Activated CD4-positive, alpha-beta T cell treated with anti-CD3 and anti-CD28 coated beads for 36 hours (primary cell): ENCODE data around the gene TMC4. TPM values are rescaled to one million over a fixed set of nuclear protein-coding genes. Genes with fewer than 3 reads are reported as not detected.

Experiments used
- ATAC-seq: fragments of 200-7000 bp; cut with Tn5 transposase; one replicate; pipeline ENCODE4 v1.10.0; 2021; ENCODE audit warnings: mild to moderate bottlenecking, moderate library complexity
- CTCF ChIA-PET: fragments of 350-600 bp; sonication (Branson Sonifier 250); formaldehyde crosslinking; loops from one replicate; lab custom pipeline; 2021; ENCODE audit warnings: antibody characterized with exemption; lab: Charles Lee
- POLR2A ChIA-PET: fragments of 350-600 bp; sonication (Branson Sonifier 250); formaldehyde crosslinking; loops from one replicate; lab custom pipeline; 2021; ENCODE audit warnings: antibody characterized with exemption, inconsistent platforms; lab: Charles Lee
- DNase-seq: peaks from one replicate; pipeline ENCODE4 v3.0.0-alpha.2; 2020
- H3K27ac Mint-ChIP-seq: one replicate; pipeline ENCODE4 v1.8.0; 2021; ENCODE audit warnings: mixed read lengths
- H3K27me3 Mint-ChIP-seq: one replicate; pipeline ENCODE4 v1.8.0; 2021; ENCODE audit warnings: mixed read lengths
- H3K36me3 Mint-ChIP-seq: one replicate; pipeline ENCODE4 v1.8.0; 2021; ENCODE audit warnings: low read depth, mixed read lengths
- H3K4me1 Mint-ChIP-seq: one replicate; pipeline ENCODE4 v1.8.0; 2021; ENCODE audit warnings: mixed read lengths
- H3K4me3 Mint-ChIP-seq: one replicate; pipeline ENCODE4 v1.8.0; 2021; ENCODE audit warnings: mild to moderate bottlenecking, moderate library complexity, mixed read lengths
- H3K9me3 Mint-ChIP-seq: one replicate; pipeline ENCODE4 v1.8.0; 2021; ENCODE audit warnings: low read depth, mixed read lengths
- intact Hi-C, 2 experiments: fragments of 100-400 bp; cut with DNase I in 1 of 2; cut with micrococcal nuclease in 1 of 2; formaldehyde crosslinking; loops; one replicate each; pipeline versions ENCODE4 v1.14.2 to v1.15.1; 2022 to 2024; cut with DNase I, micrococcal nuclease
- total RNA-seq, 2 experiments: library from RNA; stranded (reverse); gene quantifications; one replicate each; pipeline ENCODE4 v1.2.3, GENCODE V29; 2021

TMC4 gene
- total RNA-seq, 2 experiments from 2014 or later = 0.39 to 0.55 TPM

DNA sequence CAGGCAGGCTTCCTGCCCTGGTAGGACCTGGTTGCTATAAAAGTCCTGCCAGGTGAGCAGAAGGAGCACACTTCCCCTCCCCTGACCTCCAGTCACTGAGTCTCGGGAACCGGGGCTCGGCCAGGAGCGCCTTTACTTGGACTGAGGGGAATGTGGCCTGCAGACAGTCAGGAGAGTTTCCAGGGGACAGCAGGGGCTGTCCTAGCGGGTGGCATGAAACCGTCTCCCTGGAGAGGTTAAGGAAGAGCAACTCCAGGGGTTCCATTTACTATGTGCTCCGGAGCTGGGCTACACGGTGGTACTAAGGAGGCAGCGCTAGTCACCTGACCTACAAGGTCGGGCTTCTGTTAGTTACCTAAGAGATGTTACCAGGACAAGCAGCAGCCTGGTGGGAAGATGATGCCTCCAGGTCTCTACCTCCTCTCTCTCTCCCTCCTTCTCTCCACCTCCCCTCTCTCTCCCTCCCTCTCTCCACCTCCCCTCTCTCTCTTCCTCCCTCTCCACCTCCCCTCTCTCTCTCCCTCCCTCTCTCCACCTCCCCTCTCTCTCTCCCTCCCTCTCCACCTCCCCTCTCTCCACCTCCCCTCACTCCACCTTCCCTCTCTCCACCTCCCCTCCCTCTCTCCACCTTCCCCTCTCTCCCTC, 39.5 kb downstream of the TMC4 start:
- ATAC-seq (no peak), DNase-seq (no peak)
- ChIA-PET POLR2A (no interaction called here), CTCF (no interaction called here)
- Mint-ChIP-seq H3K36me3 (peaks cover 1% of the 10 kb centered on the region), H3K27ac (no peak overlapping the region), H3K4me3 (no peak overlapping the region), H3K9me3 (no peaks in the 10 kb centered on the region), H3K4me1 (peaks cover 16% of the 10 kb centered on the region), H3K27me3 (no peaks in the 10 kb centered on the region)
- intact Hi-C loops = no loop called here

- no peak for DNase-seq
- H3K36me3 Mint-ChIP-seq = peaks cover 14% of the 10 kb centered on the region
- intact Hi-C loops = no loop called here
- H3K27ac Mint-ChIP-seq = no peak overlapping the region
- H3K4me3 Mint-ChIP-seq = no peak overlapping the region
- H3K27me3 Mint-ChIP-seq = no peaks in the 10 kb centered on the region
- ChIA-PET POLR2A (no interaction called here), CTCF (no interaction called here)
- ATAC-seq = no peak
- no peaks in the 10 kb centered on the region for H3K9me3 Mint-ChIP-seq
- H3K4me1 Mint-ChIP-seq = peaks cover 5% of the 10 kb centered on the region
These were observed 43.4 kb downstream of the TMC4 start for GRCh38 chr19:54129617-54129996.

DNA sequence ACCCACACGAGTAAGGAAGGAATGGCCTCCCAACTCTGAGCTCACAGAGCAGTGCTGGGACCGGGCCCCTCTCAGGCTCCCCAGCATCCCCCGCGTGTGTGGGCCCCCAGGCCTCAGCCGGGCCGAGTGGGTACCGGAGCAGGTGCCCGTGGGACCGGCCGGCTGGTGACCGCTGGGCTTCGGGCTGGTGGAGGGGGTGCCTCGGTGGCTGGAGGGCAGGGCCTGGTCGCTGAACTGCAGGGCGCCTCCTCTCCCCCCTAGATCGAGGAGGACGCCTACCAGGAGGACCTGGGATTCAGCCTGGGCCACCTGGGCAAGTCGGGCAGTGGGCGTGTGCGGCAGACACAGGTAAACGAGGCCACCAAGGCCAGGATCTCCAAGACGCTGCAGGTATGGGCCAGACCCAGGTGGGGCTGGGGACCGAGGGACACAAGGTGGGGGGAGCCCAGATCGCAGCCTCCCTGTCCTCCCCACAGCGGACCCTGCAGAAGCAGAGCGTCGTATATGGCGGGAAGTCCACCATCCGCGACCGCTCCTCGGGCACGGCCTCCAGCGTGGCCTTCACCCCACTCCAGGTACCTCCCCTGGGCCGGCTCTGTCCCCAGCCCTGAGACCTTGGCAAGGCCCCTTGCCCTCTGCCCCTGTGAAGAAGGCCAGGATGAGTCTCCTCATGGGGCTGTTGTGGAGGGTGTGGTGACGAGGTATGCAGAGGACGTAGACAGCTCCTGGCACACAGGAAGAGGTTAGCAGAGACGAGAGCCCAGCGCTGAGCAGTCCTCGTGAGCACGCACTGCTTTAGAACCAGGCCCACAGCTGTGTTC, 44.0 kb downstream of the TMC4 start:
- Mint-ChIP-seq H3K27ac (no peak overlapping the region), H3K4me1 (no peaks in the 10 kb centered on the region), H3K27me3 (no peaks in the 10 kb centered on the region), H3K4me3 (no peak overlapping the region), H3K36me3 (peaks cover 19% of the 10 kb centered on the region), H3K9me3 (no peaks in the 10 kb centered on the region)
- ATAC-seq = no peak
- no peak for DNase-seq
- intact Hi-C loops = no loop called here
- CTCF ChIA-PET = no interaction called here
- POLR2A ChIA-PET = no interaction called here

DNA sequence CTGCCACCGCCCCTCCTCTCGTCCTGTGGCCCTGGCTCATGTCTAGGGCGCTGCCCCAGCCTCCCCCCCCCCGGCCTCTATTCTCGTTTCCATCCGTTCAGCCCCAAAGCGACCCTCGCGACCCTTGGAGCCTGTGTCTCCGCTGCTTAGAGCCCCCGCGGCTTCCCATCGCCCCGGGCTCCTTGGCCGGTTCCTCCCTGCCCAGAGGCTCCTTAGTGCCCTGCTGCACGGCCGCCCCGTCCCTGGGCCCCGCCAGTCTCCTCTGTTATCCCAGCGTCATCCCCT, 44.6 kb downstream of the TMC4 start:
- intact Hi-C loops = no loop called here
- POLR2A ChIA-PET = no interaction called here
- CTCF ChIA-PET = no interaction called here
- DNase-seq (no peak), ATAC-seq (no peak)
- no peaks in the 10 kb centered on the region for H3K27me3 Mint-ChIP-seq
- H3K9me3 Mint-ChIP-seq = no peaks in the 10 kb centered on the region
- H3K36me3 Mint-ChIP-seq = peaks cover 20% of the 10 kb centered on the region
- no peak overlapping the region for H3K27ac Mint-ChIP-seq
- no peaks in the 10 kb centered on the region for H3K4me1 Mint-ChIP-seq
- H3K4me3 Mint-ChIP-seq = no peak overlapping the region

GRCh38 chr19:54127688-54128440, 45.1 kb downstream of the TMC4 start:
- ChIA-PET POLR2A (no interaction called here), CTCF (no interaction called here)
- H3K27me3 Mint-ChIP-seq = no peaks in the 10 kb centered on the region

GRCh38 chr19:54125713-54126112, 47.2 kb downstream of the TMC4 start:
- H3K4me1 Mint-ChIP-seq = no peaks in the 10 kb centered on the region
- ChIA-PET POLR2A (no interaction called here), CTCF (no interaction called here)
- DNase-seq (no peak), ATAC-seq (no peak)
- no peak overlapping the region for H3K27ac Mint-ChIP-seq
- no peaks in the 10 kb centered on the region for H3K27me3 Mint-ChIP-seq
- H3K36me3 Mint-ChIP-seq = peaks cover 37% of the 10 kb centered on the region
- intact Hi-C loops = no loop called here
- H3K4me3 Mint-ChIP-seq = no peak overlapping the region
- no peaks in the 10 kb centered on the region for H3K9me3 Mint-ChIP-seq

More at GRCh38 chr19:54127688-54128440, 45.1 kb downstream of the TMC4 start:
- intact Hi-C loops = no loop called here
- ATAC-seq (no peak), DNase-seq (no peak)
- H3K9me3 Mint-ChIP-seq = no peaks in the 10 kb centered on the region
- H3K4me3 Mint-ChIP-seq = no peak overlapping the region
- H3K27ac Mint-ChIP-seq = no peak overlapping the region
- H3K36me3 Mint-ChIP-seq = peaks cover 22% of the 10 kb centered on the region
- H3K4me1 Mint-ChIP-seq = no peaks in the 10 kb centered on the region

GRCh38 chr19:54124393-54124792, 48.6 kb downstream of the TMC4 start:
- Mint-ChIP-seq H3K4me1 (no peaks in the 10 kb centered on the region), H3K36me3 (peaks cover 45% of the 10 kb centered on the region), H3K27me3 (no peaks in the 10 kb centered on the region), H3K4me3 (no peak overlapping the region), H3K9me3 (no peaks in the 10 kb centered on the region), H3K27ac (no peak overlapping the region)
- no peak for DNase-seq
- CTCF ChIA-PET = interaction anchor here (1.0 kb wide), 1 partner anchor 252 kb away, joined by 3 read pairs; no protein-coding TSS in a partner anchor
- POLR2A ChIA-PET = no interaction called here
- intact Hi-C loops = no loop called here
- ATAC-seq = no peak

- POLR2A ChIA-PET = interaction anchor here (0.8 kb wide), 1 partner anchor 13 kb away, joined by 3 read pairs; no protein-coding TSS in a partner anchor
- Mint-ChIP-seq H3K9me3 (no peaks in the 10 kb centered on the region), H3K27ac (no peak overlapping the region), H3K27me3 (no peaks in the 10 kb centered on the region), H3K4me1 (no peaks in the 10 kb centered on the region), H3K36me3 (peaks cover 48% of the 10 kb centered on the region), H3K4me3 (no peak overlapping the region)
- ATAC-seq (no peak), DNase-seq (no peak)
- intact Hi-C loops = no loop called here
- CTCF ChIA-PET = interaction anchor here (0.7 to 1.0 kb wide), 2 partner anchors 10 to 253 kb away, joined by 3 read pairs; no protein-coding TSS in a partner anchor
These were observed 49.3 kb downstream of the TMC4 start for GRCh38 chr19:54123682-54124081.

DNA sequence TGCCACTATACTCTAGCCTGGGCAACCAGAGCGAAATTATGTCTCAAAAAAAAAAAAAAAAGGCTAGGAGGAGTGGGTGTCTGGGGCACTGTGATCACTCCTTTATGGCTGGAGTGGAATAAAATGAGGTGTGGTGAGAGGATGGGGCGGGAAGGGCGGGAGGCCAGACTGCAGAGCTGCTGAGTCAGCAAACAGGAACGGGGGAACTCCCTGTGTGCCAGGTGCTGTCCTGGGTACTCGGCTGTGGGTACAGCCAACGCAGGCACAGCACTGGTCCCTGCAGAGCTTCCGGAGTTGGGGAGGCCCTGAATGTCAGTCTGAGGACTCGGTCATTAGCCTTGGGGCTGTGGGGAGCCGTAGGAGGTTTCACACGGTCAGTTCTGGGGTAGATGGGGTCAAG, 51.7 kb downstream of the TMC4 start:
- no peaks in the 10 kb centered on the region for H3K27me3 Mint-ChIP-seq
- peaks cover 14% of the 10 kb centered on the region for H3K4me1 Mint-ChIP-seq

DNA sequence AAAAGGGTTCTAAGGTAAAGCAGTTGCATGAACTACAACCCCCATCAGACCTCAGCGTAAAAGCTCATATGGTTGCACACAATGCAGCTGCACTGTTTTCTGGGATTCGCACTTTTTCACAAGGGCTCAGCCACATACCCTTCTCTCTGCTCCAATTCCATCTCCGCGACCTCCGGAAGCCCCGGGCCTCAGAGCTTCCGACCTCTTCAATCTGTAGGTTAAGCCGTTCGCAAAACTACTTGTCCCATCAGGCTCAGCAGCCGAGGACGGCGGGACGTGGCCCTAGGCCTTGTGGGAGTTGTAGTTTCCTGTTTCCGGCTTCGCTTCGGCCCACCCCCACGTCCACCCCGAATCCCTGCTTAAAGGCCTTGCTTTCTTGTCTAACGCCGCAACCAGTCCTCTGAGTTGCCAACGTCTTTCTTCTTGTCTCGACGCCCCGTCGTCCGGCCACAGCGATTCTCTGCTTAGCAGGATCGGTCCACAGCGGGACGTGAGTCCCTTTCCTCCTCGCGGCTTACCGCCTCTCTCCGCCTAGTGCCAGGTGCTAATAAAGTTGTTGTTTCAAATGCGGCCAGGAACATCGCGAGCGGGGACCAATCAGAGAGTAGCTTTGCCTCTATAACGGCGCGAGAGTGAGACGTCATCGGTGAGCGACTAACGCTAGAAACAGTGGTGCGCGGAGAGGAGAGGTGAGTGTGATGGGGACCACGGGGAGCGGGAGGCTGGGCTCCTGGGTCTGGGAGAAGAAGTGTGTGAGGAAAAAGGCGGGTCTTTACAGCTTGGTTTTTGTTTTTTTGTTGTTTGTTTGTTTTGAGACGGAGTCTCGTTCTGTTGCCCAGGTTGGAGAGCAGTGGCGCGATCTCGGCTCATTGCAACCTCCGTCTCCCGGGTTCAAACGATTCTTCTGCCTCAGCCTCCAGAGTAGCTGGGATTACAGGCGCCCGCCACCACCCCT, 57.6 kb downstream of the TMC4 start, which contains the start of the genes PRPF31 and TFPT:
Gene PRPF31 (plus strand): TSS at position 646 of the 955 bp plus-strand sequence. CDS start 2,525 bp downstream, outside the sequence.
Gene TFPT (minus strand): TSS at position 549 of the 955 bp plus-strand sequence. CDS start 388 bp downstream, at position 161.
- no peaks in the 10 kb centered on the region for H3K27me3 Mint-ChIP-seq
- H3K27ac Mint-ChIP-seq = peak within 1 kb of the TSS; percentile 96
- peak within 1 kb of the TSS; percentile 83 for H3K4me3 Mint-ChIP-seq
- no peaks in the 10 kb centered on the region for H3K9me3 Mint-ChIP-seq
- CTCF ChIA-PET = interaction anchor here (1.0 to 1.4 kb wide), 4 partner anchors 13 to 74 kb away, joined by 3 to 4 read pairs (median 4); partner anchors contain the start of genes CNOT3, MBOAT7 and NDUFA3
- intact Hi-C loops = loop anchor here (1.0 to 5.0 kb wide), 12 partner anchors 13 to 1013 kb away; partner anchors contain the start of genes CNOT3 (in 2 of the 2), LENG1 (in 2 of the 2), NDUFA3 (in 2 of the 2) and LENG8 (in 1 of the 2)
- ATAC-seq (peak; percentile 94), DNase-seq (peak; percentile 97)
- H3K4me1 Mint-ChIP-seq = peaks cover 25% of the 10 kb centered on the region
- POLR2A ChIA-PET = interaction anchor here (0.7 to 3.5 kb wide), 8 partner anchors 12 to 348 kb away, joined by 3 to 32 read pairs (median 8); partner anchors contain the start of genes CNOT3, LENG9, MBOAT7 and NDUFA3
- peaks cover 43% of the 10 kb centered on the region for H3K36me3 Mint-ChIP-seq

More for the DNA sequence above, 51.7 kb downstream of the TMC4 start:
- no peak for DNase-seq
- no peak for ATAC-seq
- H3K36me3 Mint-ChIP-seq = peaks cover 49% of the 10 kb centered on the region
- H3K27ac Mint-ChIP-seq = no peak overlapping the region
- intact Hi-C loops = no loop called here
- ChIA-PET POLR2A (no interaction called here), CTCF (no interaction called here)
- H3K9me3 Mint-ChIP-seq = no peaks in the 10 kb centered on the region
- no peak overlapping the region for H3K4me3 Mint-ChIP-seq
